ENCODE results near the gene TGFBR3L. TPM values are rescaled to one million over a fixed set of nuclear protein-coding genes. Genes with fewer than 3 reads are reported as not detected.
"Not testable (repeated sequence)": the region's sequence is repeated elsewhere in the genome, so short reads cannot be mapped to it uniquely, and the experiment has no call there.

The TGFBR3L gene
- total and polyA plus RNA-seq, 2 experiments from 2014 or later = 1.7 to 7.0 TPM

DNA sequence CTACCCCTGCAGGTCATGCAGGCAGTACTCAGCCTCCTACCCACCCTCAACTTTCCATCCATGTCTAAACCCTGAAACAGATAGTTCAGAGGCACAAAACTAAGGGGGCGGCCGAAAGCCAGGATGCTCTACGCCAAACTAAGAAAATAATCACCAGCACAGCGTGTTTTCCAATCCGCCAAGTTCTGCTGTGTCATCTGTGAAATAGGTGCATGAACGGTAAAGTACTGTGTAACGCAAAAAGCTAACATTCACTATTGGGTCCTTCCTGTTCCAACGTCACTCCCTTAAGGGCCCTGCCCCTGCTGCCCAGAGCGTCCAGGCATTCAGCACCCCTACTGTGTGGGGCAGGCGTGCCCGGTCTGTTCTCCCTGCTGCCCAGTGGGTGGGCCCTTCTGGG lies 41.1 kb downstream of the TGFBR3L start:
- ATAC-seq = no peak
- H3K9me2 ChIP-seq (ENCODE audit: insufficient read depth) = no peaks in the 10 kb centered on the region
- H3K36me3 Mint-ChIP-seq (ENCODE audit: low read depth) = peaks cover 15% of the 10 kb centered on the region; the same call in 2 of the 3 replicates
- no peak overlapping the region for H3K27ac Mint-ChIP-seq
- peaks cover 15% of the 10 kb centered on the region for H3K4me1 Mint-ChIP-seq
- no peaks in the 10 kb centered on the region for H3K27me3 ChIP-seq (ENCODE audit: insufficient read depth)
- no peak overlapping the region for H3K4me2 ChIP-seq
- H3K9me3 Mint-ChIP-seq = peaks cover 7% of the 10 kb centered on the region
- peaks cover 27% of the 10 kb centered on the region for H3K27me3 Mint-ChIP-seq (ENCODE audit: insufficient read depth, low read depth, poor library complexity)
- no peak overlapping the region for H3K4me3 Mint-ChIP-seq
- no peak overlapping the region for H3K4me3 ChIP-seq
- H3F3A ChIP-seq (replicated peaks; ENCODE audit: low read depth) = peaks cover 8% of the 10 kb centered on the region; the same call in 1 of the 2 replicates
- H4K20me1 ChIP-seq (replicated peaks; ENCODE audit: insufficient read depth) = no peaks in the 10 kb centered on the region
- no peaks in the 10 kb centered on the region for H3K79me2 ChIP-seq (replicated peaks; ENCODE audit: insufficient read depth)
- H3K4me1 ChIP-seq (ENCODE audit: insufficient read depth) = no peaks in the 10 kb centered on the region; the same call in 1 of the 2 replicates
- no peak overlapping the region for H2AFZ ChIP-seq
- no peak overlapping the region for H3K27ac ChIP-seq (ENCODE audit: low read depth)
- H3K36me3 ChIP-seq (ENCODE audit: insufficient read depth) = peaks cover 2% of the 10 kb centered on the region; the same call in 1 of the 2 replicates
- TF ChIP-seq REST (IDR thresholded peaks at IDR 0.05; ENCODE audit: unreplicated experiment) = no peak
- TF ChIP-seq EZH2 (IDR thresholded peaks at IDR 0.05; ENCODE audit: low read depth, unreplicated experiment) = no peak
- no peak for TF ChIP-seq JUNB (IDR thresholded peaks at IDR 0.05; ENCODE audit: unreplicated experiment)
- DNase-seq (ENCODE audit: low spot score) = no peak

DNA sequence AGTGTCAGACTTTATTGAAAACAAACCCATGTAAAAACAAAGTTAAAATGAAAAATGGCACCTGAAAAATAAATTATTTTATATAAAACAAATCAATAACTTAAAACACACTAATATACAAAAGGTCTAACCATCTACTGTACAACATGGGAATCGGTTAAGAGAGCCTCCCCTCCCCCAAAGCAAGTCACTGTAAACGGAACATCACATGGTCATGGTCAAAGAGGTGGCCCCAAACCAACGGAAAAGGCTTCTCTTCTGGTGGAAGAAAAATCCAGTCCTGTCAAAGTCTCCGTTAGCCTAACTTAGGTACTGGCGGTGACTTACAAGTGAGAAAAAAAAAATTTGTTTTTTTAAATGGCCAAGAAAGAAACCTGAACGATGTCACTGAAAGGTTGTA lies 44.6 kb downstream of the TGFBR3L start:
- peaks cover 15% of the 10 kb centered on the region for H3K36me3 ChIP-seq (ENCODE audit: insufficient read depth)
- no peak overlapping the region for H2AFZ ChIP-seq
- H3K9me2 ChIP-seq (ENCODE audit: insufficient read depth) = no peaks in the 10 kb centered on the region
- peaks cover 19% of the 10 kb centered on the region; the same call in 1 of the 2 replicates for H3F3A ChIP-seq (replicated peaks; ENCODE audit: low read depth)
- no peak overlapping the region for H3K4me3 ChIP-seq
- no peaks in the 10 kb centered on the region for H3K27me3 ChIP-seq (ENCODE audit: insufficient read depth)
- no peak overlapping the region for H3K4me2 ChIP-seq
- no peaks in the 10 kb centered on the region for H3K79me2 ChIP-seq (replicated peaks; ENCODE audit: insufficient read depth)
- 0 out of 2 replicates have a peak overlapping the region, but pooled peaks have one; percentile 48 for H3K27ac ChIP-seq (ENCODE audit: low read depth)
- no peak for DNase-seq (ENCODE audit: low spot score)
- Mint-ChIP-seq H3K27me3 (ENCODE audit: insufficient read depth, low read depth, poor library complexity) (peaks cover 14% of the 10 kb centered on the region), H3K4me3 (no peak overlapping the region), H3K36me3 (ENCODE audit: low read depth) (peaks cover 32% of the 10 kb centered on the region), H3K4me1 (peaks cover 10% of the 10 kb centered on the region; the same call in 2 of the 3 replicates), H3K9me3 (0 out of 3 replicates have a peak, but pooled peaks cover 4% of the 10 kb centered on the region), H3K27ac (no peak overlapping the region)
- peaks cover 11% of the 10 kb centered on the region; the same call in 1 of the 2 replicates for H4K20me1 ChIP-seq (replicated peaks; ENCODE audit: insufficient read depth)
- ATAC-seq = no peak
- H3K4me1 ChIP-seq (ENCODE audit: insufficient read depth) = no peaks in the 10 kb centered on the region
- TF ChIP-seq CTCF (conservative IDR thresholded peaks at IDR 0.05; ENCODE audit: low read depth in 2 of 2) = no peak
- TF ChIP-seq STAT1 (IDR thresholded peaks at IDR 0.05; ENCODE audit: unreplicated experiment) = no peak
- TF ChIP-seq ZNF331 (CRISPR knock-in tag; IDR thresholded peaks at IDR 0.05; ENCODE audit: low read depth) = no peak
- no peak for TF ChIP-seq NANOG (IDR thresholded peaks at IDR 0.05; ENCODE audit: borderline replicate concordance)
- TF ChIP-seq ZNF114 (CRISPR knock-in tag; IDR thresholded peaks at IDR 0.05) = no peak
- TF ChIP-seq EZH2phosphoT487 (IDR thresholded peaks at IDR 0.05; ENCODE audit: unreplicated experiment) = no peak
- no peak for TF ChIP-seq CREB1 (CRISPR knock-in tag; IDR thresholded peaks at IDR 0.05; ENCODE audit: low read depth)

DNA sequence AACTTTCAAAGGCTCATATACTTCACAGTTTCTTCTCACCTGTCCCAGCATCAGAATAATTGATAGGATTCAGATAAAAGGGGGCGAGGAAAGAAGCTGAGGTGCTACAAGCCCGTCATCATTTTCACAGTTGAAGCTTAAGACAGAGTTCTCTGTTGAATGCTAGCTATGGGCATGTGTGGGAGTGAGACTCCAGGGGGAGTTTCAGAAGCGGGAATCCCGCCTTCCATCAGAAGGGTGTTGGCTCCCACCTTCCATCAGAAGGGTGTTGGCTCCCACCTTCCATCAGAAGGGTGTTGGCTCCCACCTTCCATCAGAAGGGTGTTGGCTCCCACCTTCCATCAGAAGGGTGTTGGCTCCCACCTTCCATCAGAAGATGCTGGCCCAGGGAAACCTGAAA lies 46.5 kb downstream of the TGFBR3L start:
- not testable (repeated sequence) for H3K9me3 Mint-ChIP-seq; H3K4me3 ChIP-seq; H3K27me3 ChIP-seq (ENCODE audit: insufficient read depth); H3K79me2 ChIP-seq (replicated peaks; ENCODE audit: insufficient read depth); H3K4me2 ChIP-seq; H3K4me1 Mint-ChIP-seq; H3K4me3 Mint-ChIP-seq; H3K9me2 ChIP-seq (ENCODE audit: insufficient read depth); H3K27ac ChIP-seq (ENCODE audit: low read depth); DNase-seq (ENCODE audit: low spot score); H3K27ac Mint-ChIP-seq; H2AFZ ChIP-seq; ATAC-seq; H3K4me1 ChIP-seq (ENCODE audit: insufficient read depth)
- peaks cover 21% of the 10 kb centered on the region for H3K36me3 ChIP-seq (ENCODE audit: insufficient read depth)
- H3K27me3 Mint-ChIP-seq (ENCODE audit: insufficient read depth, low read depth, poor library complexity) = peaks cover 15% of the 10 kb centered on the region
- H4K20me1 ChIP-seq (replicated peaks; ENCODE audit: insufficient read depth) = peaks cover 24% of the 10 kb centered on the region; the same call in 1 of the 2 replicates
- H3F3A ChIP-seq (replicated peaks; ENCODE audit: low read depth) = peaks cover 35% of the 10 kb centered on the region
- peaks cover 42% of the 10 kb centered on the region for H3K36me3 Mint-ChIP-seq (ENCODE audit: low read depth)

All from GM23338 (cell line).